GM19452 (cell line): ENCODE measurements around the gene ILK.

ENCODE experiments used
- ATAC-seq: cut with Tn5 transposase; IDR thresholded peaks from one replicate; pipeline ENCODE4 v1.9.1; 2021; ENCODE audit not compliant: unreplicated experiment

The ILK gene

DNA sequence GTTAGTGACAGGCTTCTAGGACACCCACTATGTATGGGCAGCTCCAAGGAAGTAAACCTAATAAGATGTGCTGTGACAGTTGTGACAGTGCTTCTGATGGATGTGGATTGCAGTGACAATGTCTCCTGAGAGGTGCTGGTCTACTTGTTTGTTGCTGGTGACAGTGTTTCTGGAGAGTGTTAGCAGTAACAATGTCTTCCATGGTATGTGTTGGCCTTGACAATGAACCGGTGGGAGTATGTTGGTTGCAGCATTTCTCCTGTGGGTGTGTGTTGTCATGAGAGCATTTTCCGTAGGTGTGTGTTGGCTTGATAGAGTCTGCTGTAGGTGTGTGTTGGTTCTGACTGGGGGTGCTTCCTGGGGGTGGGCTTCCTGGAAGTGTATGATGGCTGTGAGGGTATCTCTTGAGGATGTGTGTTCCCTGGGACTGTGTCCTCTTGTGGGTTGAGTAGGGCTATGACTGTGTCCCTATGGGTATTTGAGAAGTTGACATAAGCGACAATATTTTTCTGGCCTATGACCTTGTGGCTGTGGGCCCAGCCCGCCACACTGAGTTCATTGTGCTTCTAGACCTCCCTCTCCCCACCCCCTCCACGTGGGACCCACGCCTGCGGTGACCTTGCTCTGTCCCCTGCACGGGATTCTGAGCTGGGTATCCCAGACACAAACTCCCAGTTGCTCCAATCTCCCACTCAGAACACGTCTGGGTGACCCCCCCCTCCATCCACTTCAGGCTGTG lies 50.9 kb downstream of the ILK start:
- no peak for ATAC-seq

- no peak for ATAC-seq
Observed at GRCh38 chr11:6655020-6655789, 51.6 kb downstream of the ILK start.

DNA sequence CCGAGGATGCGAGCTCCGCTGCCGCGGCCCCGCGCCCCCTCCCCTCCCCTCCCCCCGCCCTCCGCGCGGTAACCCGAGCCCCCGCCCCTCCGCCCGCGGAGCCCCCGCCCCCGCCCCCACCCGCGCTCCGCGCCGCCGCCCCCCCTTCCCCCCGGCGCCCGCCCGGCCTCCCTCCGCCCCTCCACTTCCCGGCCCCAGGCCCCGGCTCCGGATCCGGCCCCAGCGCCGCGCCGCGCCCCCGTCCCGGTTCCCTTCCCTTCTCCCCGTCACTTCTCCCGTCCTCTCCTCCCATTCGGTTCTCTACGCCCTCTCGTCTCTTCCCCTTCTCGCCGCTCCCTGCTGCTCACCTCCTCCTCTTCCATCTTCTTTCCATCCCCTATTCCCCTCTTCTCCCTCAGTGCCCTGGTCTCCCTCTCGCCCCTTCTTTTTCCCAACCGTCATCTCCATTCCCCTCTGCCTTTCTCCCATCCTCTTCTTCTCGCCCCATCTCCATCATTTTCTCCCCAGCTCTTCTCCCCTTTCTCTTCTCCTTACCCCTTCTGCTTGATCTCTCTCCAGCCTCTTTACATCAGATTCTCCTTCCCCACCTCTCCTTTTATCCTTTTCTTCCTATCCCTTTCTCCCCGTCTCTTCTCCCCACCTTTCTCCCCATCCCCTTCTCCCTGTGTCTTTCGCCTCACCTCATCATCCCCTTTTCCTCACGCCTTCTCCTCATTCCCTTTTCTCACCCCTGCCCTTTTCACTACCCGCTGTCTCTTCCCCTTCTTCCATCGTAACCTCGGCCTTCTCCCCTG lies 52.4 kb downstream of the ILK start, which contains the start of gene DCHS1:
Gene DCHS1 (minus strand): TSS at position 20 of the 794 bp plus-strand sequence. CDS start 14,196 bp downstream, outside the sequence.
- ATAC-seq, result no peak

- no peak for ATAC-seq
Observed at GRCh38 chr11:6656584-6656915, 53.0 kb downstream of the ILK start.

DNA sequence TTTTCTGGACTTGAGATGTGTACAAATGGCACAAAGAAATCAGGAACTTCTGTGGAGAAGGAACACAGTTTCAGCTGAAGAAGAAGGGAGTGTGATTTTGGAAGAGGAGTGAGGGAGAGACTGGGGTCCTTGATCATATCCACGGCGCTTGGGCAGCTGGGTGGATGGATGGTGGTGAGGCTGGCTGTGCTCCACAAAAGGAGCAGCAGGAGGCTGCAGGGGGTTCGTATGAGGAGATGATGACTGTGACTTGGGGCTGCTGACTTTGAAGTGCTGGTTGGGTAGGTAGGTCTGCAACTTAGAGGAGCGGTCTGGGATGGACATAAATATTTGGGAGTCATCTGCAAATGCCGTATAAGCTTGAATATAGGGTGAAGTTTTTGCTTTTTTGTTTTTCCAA lies 53.4 kb downstream of the ILK start:
- no peak for ATAC-seq

- ATAC-seq, result no peak
Observed at GRCh38 chr11:6657346-6657745, 53.8 kb downstream of the ILK start.

DNA sequence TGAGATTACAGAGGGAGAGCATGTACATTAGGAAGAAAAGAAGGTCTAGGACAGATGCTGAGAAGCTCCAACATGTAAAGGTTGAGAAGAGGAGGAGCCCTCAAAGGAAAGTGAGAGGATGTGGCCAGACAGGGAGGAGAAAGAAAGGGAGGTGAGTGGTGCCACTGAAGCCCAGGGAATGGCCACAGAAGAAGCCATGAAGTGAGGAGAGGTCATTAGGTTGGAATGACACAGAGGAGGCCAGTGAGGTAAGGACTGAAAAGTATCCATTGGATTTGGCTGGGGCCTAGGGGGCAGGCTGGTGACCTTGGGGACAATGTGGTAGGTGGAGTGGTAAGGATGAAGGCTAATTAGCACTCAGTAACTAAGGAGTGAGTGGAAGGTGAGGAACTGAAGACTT lies 55.1 kb downstream of the ILK start:
- no peak for ATAC-seq
